HepG2 (cell line): Measurements from ENCODE around the gene FMOD.

Experiments
- CTCF ChIP-seq: sonication (generic); formaldehyde crosslinking; IDR thresholded peaks from 2 replicates; pipeline ENCODE4 v1.5.0; 2020; ENCODE audit warnings: mild to moderate bottlenecking, missing genetic modification reagents, moderate library complexity
- HDAC6 ChIP-seq: fragments of 200-600 bp; sonication (generic); IDR thresholded peaks from 2 replicates; pipeline ENCODE4 v1.7.0; 2017; ENCODE audit warnings: mild to moderate bottlenecking, antibody characterized with exemption, low read length, low read depth
- ZNF350 ChIP-seq: sonication (generic); formaldehyde crosslinking; IDR thresholded peaks from 2 replicates; pipeline ENCODE4 v1.4.0; 2020; ENCODE audit warnings: mild to moderate bottlenecking, low read depth, missing genetic modification reagents, borderline replicate concordance
- ZNF407 ChIP-seq: sonication (generic); formaldehyde crosslinking; IDR thresholded peaks from one replicate; pipeline ENCODE4 v1.5.1; 2020; ENCODE audit warnings: mild to moderate bottlenecking, missing genetic modification reagents; ENCODE audit errors: not compliant biosample characterization

- TF ChIP-seq CTCF (CRISPR knock-in tag) (no peak), HDAC6 (no peak), ZNF407 (no peak), ZNF350 (CRISPR knock-in tag) (no peak)
Observed at GRCh38 chr1:203362720-203363025, 11.8 kb upstream of the FMOD start.
